Stimulated activated CD4-positive, alpha-beta T cell treated with anti-CD3 and anti-CD28 coated beads, TNF-alpha, amount 100 ng/mL, for 4 hours (primary cell): ENCODE data around the gene KRTAP10-6.
"Not testable (repeated sequence)": the region's sequence is repeated elsewhere in the genome, so short reads cannot be mapped to it uniquely, and the experiment has no call there.

Experiments
- DNase-seq, 3 experiments: peaks; one replicate each; pipeline ENCODE4 v3.0.0-alpha.2; 2020; ENCODE audit warnings: low read depth in 3 of 3

Gene KRTAP10-6, protein sequence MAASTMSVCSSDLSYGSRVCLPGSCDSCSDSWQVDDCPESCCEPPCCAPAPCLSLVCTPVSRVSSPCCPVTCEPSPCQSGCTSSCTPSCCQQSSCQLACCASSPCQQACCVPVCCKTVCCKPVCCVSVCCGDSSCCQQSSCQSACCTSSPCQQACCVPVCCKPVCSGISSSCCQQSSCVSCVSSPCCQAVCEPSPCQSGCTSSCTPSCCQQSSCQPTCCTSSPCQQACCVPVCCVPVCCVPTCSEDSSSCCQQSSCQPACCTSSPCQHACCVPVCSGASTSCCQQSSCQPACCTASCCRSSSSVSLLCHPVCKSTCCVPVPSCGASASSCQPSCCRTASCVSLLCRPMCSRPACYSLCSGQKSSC

GRCh38 chr21:44592446-44593311 is at the start of gene KRTAP10-6:
Gene KRTAP10-6 (minus strand): TSS chr21:44592505. CDS start chr21:44592484, 21 bp downstream.
- no peak for DNase-seq

DNA sequence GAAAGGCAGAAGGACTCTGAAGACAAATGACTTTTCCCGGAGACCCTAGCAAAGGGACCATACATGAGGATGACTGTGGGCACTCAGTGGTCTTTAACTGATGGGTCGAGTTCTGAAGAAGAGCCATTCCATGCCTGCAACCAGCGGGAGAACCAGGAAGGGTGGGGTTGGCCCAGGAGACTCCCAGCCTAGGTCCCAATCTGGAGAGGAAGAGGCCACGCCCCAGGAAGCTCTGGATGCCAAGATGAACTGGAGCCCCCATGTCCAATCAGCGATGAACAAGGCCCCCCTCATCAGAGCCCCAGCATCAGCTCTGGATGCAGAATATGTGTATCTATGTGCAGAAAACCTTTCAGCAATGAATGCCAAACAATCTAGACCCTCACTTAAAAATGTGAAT is 48.5 kb upstream of the KRTAP10-6 start:
- DNase-seq, result no peak

DNA sequence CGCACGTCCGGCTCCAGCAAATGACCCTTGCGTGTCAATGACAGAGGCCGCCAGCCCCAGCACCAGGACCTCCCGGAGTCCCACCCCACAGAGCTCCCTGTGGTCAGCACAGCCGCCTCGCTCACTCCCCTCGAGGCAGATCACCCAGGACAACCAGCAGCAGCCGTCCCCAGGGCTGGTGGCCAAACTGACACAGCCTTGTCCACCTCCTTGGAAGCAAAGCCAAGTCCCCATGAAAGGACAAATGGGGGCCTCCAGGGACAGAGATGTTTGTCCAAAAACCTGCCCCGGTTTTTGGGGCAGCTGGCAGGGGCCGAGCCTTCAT is 47.0 kb upstream of the KRTAP10-6 start:
- DNase-seq, result no peak

GRCh38 chr21:44638506-44639330 is 46.4 kb upstream of the KRTAP10-6 start:
- not testable (repeated sequence) for DNase-seq

- not testable (repeated sequence) for DNase-seq
These were observed 45.6 kb upstream of the KRTAP10-6 start for GRCh38 chr21:44637851-44638348.

DNA sequence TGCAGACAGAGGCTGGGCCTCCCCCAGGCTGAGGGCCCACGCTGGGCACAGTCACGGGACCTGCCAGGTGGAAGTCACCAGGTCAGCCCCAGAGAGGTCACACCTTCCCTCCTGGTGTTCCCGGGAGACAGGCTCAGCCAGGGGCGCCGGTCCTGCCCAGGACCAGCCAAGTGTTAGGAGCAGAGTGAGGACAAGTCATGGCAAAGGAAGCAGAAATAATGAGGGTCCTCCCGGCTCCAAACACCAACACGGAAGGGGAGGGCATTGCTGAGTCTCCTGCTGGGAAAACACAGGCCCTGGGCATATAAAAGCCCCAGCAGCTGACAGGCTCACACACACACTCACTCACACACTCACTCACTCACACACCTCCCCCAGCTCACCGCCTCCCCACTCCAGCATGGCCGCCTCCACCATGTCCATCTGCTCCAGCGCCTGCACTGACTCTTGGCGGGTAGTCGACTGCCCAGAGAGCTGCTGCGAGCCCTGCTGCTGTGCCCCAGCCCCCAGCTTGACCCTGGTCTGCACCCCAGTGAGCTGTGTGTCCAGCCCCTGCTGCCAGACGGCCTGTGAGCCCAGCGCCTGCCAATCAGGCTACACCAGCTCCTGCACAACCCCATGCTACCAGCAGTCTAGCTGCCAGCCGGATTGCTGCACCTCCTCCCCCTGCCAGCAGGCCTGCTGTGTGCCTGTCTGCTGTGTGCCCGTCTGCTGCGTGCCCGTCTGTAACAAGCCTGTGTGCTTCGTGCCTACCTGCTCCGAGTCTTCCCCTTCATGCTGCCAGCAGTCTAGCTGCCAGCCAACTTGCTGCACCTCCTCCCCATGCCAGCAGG is 44.9 kb upstream of the KRTAP10-6 start, which contains the start of gene KRTAP10-10:
Gene KRTAP10-10 (plus strand): TSS at position 339 of the 833 bp plus-strand sequence. CDS start 62 bp downstream, at position 401.
- no peak for DNase-seq

DNA sequence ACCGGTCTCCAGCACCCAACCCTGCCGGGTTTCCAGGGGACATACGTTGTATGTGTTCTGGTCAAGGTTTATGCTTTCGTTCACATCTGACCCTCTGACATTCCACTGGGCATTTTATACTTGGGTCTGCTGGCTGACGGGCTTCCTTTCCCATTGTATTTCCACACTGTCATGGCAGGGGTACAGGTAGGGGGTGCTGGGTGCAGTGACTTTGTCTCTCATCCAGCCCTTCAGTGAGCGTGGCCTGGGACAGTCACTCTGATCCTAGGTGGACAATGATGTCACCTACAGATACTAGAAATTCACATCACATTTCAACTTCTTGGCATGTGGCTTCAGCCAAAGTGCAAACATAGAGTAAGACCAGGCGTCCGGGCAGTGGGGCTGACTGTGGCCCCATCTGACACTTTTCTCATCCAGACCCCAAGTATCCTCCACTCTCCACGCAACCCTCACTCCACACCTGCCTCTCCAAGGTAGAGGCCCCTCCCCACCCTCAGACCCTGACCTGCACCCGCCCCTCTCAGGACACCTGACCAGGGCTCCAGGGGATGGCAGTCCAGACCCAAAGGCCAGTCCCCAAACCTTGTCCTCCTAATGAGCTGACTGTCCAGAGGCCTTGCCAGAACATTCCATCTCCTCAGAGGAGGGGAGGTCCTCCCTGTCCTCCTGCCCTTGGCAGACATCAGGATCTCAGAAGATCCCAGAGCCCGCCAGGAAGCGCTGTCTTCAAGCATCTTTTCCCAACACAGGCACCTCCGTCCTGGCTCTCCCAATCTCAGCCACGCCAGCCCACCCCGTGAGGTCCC is 44.1 kb upstream of the KRTAP10-6 start:
- no peak for DNase-seq

- no peak for DNase-seq
These were observed 39.8 kb upstream of the KRTAP10-6 start for GRCh38 chr21:44632067-44632466.

DNA sequence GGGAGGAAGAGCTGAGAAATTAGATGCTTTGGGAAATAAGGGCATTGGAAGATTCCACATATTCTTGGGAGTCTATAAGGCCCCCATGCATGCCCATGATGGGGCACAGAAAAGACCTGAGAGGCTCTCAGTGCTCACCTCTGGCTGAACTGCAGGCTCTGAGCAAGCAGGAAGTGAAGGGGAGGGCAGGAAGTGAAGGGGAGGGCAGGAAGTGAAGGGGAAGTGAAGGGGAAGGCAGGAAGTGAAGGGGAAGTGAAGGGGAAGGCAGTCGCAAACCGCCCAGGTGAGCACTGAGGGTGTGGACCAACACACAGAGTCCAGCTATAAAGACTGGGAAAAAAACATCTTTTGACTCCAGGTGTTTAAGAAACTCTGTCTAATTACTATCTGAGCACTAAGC is 38.1 kb upstream of the KRTAP10-6 start:
- no peak for DNase-seq

GRCh38 chr21:44628707-44629391 is 36.5 kb upstream of the KRTAP10-6 start:
- DNase-seq, result no peak

DNA sequence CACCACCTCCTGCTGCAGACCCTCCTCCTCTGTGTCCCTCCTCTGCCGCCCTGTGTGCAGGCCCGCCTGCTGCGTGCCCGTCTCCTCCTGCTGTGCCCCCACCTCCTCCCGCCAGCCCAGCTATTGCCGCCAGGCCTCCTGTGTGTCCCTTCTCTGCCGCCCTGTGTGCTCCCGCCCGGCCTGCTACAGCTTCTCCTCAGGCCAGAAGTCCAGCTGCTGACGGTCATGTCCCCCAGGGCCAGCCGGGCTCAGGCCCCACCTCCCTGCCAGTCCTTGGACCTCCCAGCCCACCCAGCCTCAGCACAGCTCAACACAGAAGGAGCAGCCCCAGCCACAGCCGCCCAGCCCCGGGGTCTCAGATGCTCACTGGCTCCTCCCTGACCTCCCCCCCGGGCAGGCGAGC is 35.5 kb upstream of the KRTAP10-6 start:
- DNase-seq, result not testable (repeated sequence)

GRCh38 chr21:44627181-44627822 is 35.0 kb upstream of the KRTAP10-6 start:
- not testable (repeated sequence) for DNase-seq

GRCh38 chr21:44626673-44627143 is 34.4 kb upstream of the KRTAP10-6 start, which contains the start of gene KRTAP10-9:
Gene KRTAP10-9 (plus strand): TSS chr21:44627093. CDS start chr21:44627172, 79 bp downstream.
- no peak for DNase-seq

DNA sequence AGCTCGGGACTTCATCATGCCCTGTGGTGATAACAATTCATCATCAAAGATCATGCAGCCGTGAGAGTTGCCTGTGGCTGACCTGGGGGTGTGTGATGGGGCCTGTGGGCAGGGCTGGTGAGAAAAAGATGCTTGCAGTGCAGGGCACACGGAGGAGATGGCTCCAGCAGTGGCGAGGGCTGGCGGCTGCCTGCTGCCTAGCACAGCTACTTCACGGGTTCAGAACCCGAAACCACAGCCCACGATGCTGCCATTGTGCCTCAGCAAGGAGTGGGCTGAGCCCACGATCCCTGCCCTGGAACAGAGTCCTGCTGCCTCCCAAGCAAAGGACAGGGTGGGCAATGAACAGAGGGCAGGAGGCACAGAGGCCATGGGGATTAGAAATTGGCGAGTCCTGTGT is 34.0 kb upstream of the KRTAP10-6 start:
- no peak for DNase-seq

- no peak for DNase-seq
These were observed 33.5 kb upstream of the KRTAP10-6 start for GRCh38 chr21:44625756-44626155.

- DNase-seq, result no peak
These were observed 31.3 kb upstream of the KRTAP10-6 start for GRCh38 chr21:44623575-44623974.

DNA sequence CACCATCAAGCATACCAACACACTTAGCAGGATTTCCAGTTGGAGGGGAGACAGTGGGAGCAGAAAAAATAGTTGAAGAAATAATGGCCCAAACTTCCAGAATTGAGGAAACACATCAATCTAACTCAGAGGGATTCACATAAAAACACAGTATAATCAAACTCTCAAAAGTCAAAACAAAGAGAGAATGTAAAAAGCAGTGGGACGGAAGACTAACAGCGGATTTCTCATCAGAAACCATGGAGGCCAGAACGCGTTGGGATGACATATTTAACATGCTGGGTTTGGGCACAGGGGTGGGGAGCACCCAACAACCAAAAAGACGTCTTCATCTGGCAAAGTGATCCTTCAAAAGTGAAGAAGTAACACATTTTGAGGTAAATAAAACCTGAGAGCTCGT is 27.6 kb upstream of the KRTAP10-6 start:
- DNase-seq, result no peak

- peak; percentile 17 to 41 (median 29) for DNase-seq
These were observed 26.6 kb upstream of the KRTAP10-6 start for GRCh38 chr21:44618909-44619308.

- no peak for DNase-seq
These were observed 26.2 kb upstream of the KRTAP10-6 start for GRCh38 chr21:44618504-44618903.
